Measurements from ENCODE around the gene PDE6B. TPM values are rescaled to one million over a fixed set of nuclear protein-coding genes. Genes with fewer than 3 reads are reported as not detected.

The PDE6B gene
- total RNA-seq, 1 donor from 2014 or later, result 12.5 TPM

DNA sequence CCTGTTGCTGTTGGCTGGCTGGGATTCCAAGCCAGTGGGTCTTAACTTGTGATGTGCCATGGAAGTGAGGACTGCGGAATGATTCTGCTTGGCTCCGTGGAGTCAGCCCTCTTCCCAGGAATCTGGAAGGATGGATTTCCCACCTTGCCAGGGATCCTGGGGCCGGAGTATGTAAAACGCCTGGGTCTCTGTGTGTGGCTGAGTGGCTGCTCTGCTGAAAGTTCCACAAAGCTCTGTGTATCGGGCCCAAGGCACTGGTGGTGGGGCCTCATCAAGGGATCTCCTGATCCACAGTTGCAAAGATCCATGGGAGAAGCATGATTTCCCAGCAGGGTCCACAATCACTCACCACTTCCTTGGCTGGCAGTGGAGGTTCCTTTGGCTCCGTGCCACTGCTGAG, 25.2 kb upstream of the PDE6B start:
- intact Hi-C loops (cut with micrococcal nuclease), result no loop called here

DNA sequence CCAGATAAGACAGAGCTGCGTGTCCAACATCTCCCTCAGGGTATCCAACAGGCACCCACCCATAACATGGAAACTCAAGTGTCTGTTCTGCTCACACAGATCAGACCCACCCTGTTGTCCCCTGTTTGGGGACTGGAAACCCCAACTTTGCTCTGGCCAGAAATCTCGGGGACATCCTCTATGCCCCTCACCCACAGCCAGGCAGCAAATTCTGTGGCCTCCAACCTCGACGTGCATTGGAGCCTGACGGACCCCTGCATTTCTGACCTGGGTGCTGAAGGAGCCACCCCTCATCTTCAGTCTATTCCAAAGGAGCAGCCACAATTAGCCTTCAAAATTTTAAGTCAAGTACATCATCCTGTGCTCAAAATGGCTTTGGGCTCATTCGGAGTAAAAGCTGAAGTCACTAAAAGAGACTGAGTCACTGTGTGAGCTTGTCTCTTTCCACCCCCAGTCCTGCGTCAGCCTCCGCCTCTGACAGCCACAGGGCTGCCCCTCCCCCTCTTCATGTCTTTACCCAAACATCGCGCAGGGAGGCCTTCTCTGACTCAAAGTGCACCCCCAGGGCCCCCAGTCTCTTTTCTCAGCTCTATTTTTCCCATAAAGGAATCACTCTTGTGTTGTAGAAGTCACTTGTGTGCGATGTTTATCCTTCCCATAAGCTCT, 24.4 kb upstream of the PDE6B start:
- intact Hi-C loops (cut with micrococcal nuclease), result no loop called here

DNA sequence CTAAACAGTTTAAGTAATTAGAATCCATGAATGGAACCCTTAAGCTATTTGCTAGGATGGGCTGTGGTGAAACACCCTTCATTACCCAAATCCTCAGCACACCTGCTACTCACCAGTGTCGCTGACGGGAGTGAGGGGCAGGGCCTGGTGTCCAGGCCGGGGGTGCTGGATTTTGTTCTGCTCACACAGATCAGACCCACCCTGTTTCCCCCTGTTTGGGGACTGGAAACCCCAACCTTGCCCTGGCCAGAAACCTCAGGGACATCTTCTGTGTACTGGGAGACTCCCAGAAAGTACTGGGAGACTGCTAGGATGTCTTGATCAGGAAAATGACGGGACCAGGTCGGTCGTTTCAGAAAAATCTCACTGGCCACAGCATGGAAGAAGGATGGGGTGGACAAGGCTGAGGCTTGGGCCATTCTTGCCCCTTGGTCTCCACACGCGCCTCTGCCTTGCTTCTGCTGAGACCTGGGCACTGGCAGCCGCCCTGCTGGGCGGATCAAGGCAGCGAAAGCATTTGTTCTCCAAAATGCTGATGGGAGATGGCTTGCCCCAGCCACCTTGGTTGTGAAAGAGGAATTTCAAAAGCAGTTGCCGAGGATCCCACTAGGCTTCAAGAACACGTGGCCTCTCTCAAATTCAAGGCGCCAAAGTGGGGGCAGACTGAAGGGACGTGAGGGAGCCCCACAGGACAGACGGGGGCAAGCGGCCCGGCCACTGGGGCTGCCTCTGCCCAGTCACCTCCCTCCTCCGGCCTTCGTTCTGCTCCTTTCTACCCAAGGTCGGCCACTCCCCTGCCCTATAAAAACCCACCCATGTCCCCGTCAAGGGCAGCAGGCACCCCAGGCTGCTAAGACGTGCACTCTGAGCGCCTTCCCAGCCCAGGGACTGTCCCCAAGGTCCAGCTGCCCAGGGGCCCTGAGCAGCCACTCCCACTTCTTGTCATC, 23.5 kb upstream of the PDE6B start:
- intact Hi-C loops (cut with micrococcal nuclease), result loop anchor here (1.0 kb wide), 1 partner anchor 72 kb away; the partner anchor contains the start of genes ATP5ME and MYL5

DNA sequence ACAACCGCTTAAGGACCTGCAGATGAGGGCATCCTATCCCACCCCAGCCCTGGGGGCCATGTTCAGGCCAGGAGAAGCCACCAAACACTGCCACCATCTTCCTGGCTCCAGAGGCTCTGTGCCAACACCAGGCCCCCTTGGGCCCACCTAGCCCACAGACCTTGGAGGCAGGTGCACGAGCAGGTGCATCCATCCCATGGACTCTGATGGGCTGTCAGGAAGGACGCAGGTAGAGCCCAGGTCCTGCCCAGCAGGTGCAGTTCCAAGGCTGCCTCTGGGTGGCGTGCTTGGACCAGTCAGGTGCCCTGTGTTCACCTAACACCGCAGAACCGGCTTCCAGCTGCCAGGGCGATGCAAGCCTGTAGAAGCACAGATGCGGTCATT, 22.8 kb upstream of the PDE6B start:
- intact Hi-C loops (cut with micrococcal nuclease), result loop anchor here (1.0 kb wide), 1 partner anchor 72 kb away; the partner anchor contains the start of genes ATP5ME and MYL5

DNA sequence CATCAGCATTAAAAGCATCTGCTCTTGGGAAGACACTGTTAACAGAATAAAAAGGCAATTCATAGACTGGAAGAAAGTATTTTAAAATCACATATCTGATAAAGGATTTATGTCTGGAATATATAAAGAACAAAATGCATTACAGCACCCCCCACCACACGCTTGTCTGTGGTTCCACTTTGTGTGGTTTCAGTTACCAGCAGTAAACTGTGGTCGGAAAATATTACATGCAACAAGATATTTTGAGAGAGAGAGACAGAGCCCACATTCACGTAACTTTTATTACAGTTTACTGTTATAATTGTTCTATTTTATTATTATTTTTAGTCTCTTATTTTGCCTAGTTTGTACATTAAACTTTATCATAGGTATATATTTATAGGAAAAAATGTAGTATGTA, 21.2 kb upstream of the PDE6B start:
- intact Hi-C loops (cut with micrococcal nuclease), result no loop called here

DNA sequence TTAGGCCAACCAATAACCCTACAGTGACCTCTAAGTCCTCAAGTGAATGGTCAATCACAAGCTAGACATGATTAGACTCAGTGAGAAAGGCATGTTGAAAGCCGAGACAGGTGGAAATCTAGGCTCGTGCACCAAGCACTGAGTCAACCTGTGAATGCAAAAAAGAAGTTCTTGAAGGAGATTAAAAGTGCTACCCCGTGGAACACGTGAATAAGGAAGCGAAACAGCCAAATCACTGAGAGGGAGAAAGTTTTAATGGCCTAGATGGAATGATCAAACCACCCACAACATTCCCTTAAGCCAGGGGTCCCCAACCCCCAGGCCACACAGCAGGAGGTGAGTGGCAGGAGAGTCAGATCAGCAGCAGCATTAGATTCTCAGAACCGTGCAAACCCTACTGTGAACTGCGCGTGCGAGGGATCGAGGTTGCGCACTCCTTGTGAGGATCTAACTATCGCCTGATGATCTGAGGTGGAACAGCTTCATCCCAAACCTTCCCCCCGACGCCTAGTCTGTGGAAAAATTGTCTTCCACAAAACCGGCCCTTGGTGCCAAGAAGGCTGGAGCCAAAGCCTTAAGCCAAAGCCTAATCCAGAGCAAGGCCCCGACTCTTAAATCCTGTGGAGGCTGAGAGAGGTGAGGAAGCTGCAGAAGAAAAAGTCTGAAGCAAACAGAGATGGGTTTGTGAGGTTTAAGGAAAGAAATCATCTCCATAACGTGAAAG, 19.5 kb upstream of the PDE6B start:
- intact Hi-C loops (cut with micrococcal nuclease), result no loop called here

DNA sequence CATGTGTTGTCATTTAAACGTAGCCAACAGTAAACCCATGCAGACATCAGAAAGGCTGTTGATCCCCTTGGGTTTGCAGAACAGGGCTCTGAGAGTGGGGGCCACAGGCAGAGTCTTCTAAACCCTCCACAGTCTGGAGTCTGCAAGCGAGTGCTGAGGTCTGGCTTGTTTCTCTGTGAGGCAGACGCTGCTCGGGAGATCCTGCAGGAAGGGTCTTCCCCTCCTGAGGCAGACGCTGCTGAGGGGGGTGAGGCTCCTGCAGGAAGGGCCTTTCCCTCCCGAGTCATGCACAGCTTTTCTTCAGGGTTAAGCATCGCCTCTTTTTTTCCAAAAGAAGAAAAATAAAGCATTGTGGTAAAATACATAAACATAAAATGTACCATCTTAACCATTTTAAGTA, 17.1 kb upstream of the PDE6B start:
- intact Hi-C loops (cut with micrococcal nuclease), result no loop called here

DNA sequence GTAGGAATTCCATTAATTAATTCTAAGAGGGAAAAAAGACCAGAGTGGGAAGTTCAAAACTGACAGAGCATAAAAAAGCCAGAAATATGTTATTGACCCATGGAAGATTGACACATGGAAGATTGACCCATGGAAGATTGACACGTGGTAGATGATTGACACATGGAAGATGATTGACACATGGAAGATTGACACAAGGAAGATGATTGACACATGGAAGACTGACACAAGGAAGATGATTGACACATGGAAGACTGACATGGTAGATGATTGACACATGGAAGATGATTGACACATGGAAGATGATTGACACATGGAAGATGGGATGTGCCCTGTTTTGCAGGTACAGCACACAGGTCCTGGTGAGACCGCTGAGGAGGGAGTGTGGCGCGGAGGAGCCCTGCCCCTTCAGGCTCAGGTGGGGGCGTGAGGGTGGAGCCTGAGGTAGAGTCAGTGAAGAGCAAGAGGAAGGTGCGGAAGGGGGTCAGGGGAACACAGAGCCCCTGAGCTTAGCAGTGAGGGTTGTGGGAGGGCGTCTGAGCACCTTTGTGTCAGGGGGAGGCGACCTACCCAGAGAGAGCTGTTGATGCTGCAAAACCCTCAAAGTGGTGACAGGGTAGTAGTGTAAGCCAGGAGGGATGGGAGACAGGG, 15.8 kb upstream of the PDE6B start:
- intact Hi-C loops (cut with micrococcal nuclease), result no loop called here

DNA sequence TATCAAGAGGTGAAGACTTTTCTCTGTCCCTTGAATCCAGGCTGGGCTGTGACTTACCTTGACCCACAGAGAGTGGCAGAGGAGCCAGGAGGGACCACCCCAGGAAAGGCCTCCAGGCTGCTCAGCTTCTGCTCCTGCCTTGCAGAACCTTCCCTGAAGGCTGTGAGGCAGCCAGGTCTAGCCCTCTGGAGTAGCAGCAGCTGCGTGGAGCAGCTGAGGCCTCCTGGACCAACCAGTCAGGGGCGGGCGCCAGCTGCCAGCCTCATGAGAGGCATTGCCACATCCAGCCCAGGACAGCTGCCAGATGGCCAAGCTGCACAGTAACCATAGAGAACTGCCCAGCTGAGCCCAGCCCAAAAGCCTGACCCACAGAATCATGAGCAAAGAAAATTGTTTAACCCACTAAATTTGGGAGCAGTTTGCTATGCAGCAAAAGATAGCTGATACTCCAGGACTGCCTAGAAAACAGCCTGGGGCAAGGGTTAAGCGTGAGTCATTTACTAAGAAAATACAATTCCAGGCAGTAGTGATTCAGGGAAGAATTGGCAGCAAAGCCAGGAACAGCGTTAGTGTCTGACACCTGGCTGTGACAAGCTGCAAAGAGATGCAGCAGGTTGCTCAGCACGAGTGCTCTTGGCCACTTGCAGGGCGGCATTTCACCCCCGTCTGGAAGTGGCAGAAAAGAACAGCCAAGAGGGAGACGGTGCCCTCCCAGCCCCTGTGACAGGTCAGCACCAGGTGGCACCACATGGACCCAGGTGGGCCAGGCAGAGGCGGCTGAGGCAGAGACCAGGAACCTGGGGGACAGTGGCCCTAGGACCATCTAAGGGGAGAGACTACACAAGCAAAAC, 14.7 kb upstream of the PDE6B start:
- intact Hi-C loops (cut with micrococcal nuclease), result no loop called here

DNA sequence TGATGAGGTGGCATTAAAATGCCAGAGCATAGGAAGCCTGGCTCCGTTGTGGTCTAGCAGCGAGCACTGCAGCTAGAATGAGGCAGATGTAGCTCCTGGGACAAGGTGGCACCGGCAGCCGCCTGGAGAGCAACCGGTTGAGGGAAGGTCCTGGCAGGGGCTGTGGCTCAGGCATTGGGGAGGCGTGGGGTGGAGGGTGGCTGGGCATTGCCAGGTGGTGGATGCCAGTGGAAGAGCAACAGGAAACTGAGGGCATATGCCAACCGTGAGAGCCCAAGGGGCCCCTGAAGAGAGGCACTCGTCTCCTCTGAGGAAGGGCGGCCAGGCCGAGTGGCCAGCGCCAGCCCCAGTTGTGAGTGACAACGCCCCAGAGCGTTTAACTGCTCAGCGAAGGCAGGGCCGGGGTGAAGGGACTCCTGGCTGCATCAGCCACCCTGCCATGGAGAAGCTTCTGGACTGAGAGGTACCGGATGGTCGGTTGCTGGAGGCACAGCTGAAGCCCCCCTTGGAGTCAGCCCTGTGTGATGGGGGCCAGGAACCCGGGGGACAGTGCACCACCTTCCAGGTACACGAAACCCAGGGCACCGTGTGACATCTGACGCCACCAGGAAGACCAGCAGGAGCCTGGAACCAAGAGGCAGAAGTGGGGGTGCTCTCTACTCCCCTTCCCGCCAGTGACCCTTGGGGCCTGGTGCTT, 13.2 kb upstream of the PDE6B start:
- intact Hi-C loops (cut with micrococcal nuclease), result loop anchor here (2.0 kb wide), 1 partner anchor 25 kb away; no protein-coding TSS in a partner anchor

DNA sequence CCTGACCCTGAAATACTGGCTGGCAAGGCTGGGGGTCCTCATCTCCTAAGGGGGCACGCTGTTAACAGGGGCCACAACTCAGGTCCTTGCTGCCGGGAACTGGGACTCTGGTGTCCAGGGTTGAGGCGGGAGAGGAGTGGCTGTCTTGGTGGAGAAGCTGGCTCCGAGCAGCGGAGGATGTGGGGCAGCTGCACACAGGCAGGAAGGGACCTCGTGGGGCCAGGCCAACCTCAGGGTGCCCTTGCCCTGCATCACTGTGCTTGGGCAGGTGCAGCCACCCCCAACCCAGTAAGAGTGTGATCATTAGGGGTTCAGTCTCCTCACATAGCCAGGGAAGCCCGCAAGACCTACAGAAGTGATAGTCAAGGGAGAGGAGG, 12.6 kb upstream of the PDE6B start:
- intact Hi-C loops (cut with micrococcal nuclease), result loop anchor here (2.0 kb wide), 1 partner anchor 26 kb away; no protein-coding TSS in a partner anchor

DNA sequence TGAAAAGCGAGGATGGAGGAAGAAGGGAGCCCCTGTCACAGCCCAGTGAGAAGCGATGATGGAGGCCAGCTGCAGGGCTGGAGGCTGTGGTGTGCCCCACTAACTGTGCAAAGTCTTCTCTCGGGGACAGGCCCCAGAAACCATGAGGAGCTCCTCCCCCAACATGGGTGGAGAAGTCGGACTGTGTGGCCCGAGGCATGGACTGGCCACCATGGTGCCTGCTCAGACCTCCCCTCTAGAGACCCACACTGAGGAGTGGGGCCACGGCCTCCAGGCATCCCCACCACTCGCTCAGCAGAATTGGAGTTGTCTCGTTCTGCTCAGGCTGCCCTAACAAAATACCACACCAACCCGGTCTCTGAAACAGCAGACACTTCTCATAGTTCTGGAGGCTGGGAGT, 12.2 kb upstream of the PDE6B start:
- intact Hi-C loops (cut with micrococcal nuclease), result loop anchor here (2.0 kb wide), 1 partner anchor 26 kb away; no protein-coding TSS in a partner anchor

DNA sequence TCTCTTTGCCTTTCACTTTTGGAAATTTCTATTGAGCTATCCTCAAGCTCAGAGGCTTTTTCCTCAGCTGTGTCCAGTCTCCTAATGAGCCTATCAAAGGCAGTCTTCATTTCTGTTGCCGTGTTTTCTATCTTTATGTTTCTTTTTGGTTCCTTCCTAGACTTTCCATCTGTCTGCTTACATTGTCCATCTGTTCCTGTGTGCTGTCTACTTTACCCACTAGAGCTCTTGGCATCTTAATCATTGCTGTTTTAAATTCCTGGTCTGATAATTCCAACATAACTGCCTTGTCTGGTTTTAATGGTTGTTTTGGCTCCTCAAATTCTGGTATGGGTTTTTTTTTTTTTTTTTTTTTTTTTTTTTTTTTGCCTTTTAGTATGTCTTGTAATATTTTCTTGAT, 9.3 kb upstream of the PDE6B start:
- intact Hi-C loops (cut with micrococcal nuclease), result no loop called here

DNA sequence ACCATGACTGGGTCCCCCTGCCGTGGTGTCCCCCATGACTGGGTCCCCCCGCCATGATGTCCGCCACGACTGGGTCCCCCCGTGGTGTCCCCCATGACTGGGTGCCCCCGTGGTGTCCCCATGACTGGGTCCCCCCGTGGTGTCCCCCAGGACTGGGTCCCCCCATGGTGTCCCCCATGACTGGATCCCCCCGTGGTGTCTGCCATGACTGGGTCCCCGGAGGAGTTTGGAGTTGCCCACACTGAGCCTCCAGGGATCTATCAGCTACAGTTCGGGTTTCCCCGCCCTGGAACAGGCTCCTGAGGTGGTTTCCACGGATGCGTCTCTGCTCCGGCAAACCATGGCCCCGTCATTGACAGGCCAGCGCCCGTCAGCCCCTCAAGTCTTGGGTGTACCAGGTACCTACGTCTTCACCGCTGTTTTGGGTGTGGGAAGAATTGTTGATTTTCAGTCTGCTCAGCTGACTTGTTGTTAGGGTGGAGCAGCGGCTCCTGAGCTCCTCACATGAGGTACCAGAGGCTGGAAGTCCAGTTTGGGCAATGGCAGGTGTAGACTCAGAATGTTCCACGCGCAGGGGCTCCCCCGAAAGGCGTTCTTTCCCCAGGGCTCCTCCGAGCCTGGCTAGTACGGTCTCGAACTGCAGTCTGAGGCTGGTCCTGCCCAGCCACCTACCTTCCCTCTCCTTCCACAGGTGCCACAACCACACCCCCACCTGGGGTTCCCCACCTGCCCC, 8.3 kb upstream of the PDE6B start:
- intact Hi-C loops (cut with micrococcal nuclease), result no loop called here

DNA sequence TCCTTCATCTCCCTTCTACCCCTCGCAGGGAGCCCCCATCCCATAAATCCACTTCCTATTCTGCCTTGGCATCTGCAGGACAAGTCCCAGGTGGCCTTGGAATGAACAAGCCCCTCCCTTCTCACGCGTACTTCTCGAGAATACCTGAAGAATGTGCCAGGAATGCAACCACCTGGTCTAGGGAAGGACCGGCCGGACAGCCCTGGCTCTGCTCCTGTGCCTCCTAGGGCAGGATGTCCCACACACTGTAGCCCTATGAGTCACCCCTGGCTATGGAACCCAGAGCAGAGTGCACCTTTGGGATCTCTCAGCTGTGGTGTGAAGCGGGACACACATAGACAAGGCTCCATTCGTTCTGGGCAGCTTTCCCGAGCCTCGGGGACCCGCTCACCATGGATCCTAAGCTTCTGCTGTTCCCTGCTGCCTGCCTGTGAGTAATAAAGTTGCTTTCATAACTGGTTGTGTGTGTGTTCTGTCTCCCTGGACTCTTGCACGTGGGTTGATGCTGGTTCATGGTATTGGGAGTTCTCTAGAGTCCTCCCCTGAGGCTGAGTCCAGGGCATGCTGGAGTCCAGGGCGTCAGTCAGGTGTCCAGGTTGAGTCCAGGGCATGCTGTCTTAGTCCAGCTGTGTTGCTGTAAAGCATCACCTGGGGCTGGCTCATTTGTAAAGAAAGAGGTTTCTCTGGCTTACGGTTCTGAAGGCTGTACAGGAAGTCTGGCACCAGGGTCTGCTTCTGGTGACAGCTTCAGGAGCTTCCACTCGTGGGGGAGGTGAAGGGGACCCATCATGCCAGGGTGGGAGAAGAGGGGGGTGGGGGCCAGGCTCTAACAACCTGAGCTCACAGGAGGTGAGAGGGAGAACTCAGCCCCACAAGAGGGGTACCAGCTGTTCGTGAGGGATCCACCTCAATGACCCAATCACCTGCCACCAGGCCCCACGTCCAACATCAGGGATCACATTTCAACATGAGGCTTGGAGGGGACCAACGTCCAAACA, 7.4 kb upstream of the PDE6B start:
- intact Hi-C loops (cut with micrococcal nuclease), result no loop called here

DNA sequence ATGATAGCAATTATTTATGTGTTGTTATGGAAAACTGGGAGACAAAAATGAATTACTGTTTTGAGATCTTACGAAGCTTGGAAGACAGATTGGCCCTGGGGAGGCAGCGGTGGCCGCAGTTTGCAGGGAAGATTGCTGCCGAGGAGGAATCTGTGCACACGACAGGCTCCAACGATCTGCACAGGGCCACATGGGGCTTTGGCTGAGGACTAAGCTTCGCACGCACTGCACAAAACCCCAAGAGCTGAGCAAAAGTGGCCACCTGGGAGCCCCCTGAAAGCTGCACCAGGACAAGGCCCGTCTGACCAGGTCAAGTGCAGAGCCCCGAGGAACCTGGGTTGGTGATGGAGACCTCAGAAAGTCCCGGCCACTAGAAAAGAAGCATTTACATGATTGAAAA, 5.2 kb upstream of the PDE6B start:
- intact Hi-C loops (cut with micrococcal nuclease), result no loop called here

DNA sequence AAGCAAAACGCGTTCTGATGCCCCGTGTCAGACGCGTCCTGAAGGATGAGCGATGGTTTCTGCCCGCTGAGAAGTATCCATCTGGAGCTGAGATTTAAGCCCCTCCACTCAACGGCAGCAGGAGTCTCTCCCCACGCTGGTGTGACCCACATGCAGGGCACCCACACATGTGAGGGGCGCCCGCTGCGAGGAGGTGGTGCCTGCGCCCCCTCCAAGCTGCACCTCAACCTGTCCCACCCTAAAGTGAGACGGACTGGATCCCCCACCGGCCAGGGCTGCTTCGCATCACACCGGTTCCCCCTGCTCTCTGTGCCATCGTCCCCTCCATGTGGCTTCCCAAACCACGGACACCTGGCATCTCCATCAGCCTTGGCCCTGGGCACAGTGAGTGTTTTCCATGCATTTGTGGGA, 4.5 kb upstream of the PDE6B start:
- intact Hi-C loops (cut with micrococcal nuclease), result no loop called here
